ENCODE results near the gene ATP1A2.

GRCh38 chr1:160133990-160134770 lies 18.6 kb downstream of the ATP1A2 start:
- TF ChIP-seq NFYB (CRISPR knock-in tag; conservative IDR thresholded peaks at IDR 0.05; ENCODE audit: low read depth) (no peak), TCF7 (CRISPR knock-in tag; IDR thresholded peaks at IDR 0.05; ENCODE audit: low read depth) (no peak), ZNF219 (CRISPR knock-in tag; IDR thresholded peaks at IDR 0.05; ENCODE audit: borderline replicate concordance) (no peak), ZNF121 (CRISPR knock-in tag; IDR thresholded peaks at IDR 0.05) (no peak), PRRX2 (CRISPR knock-in tag; IDR thresholded peaks at IDR 0.05) (no peak), FOXJ3 (CRISPR knock-in tag; IDR thresholded peaks at IDR 0.05; ENCODE audit: borderline replicate concordance) (no peak), GABPB1 (CRISPR knock-in tag; IDR thresholded peaks at IDR 0.05) (no peak), TEAD4 (CRISPR knock-in tag; IDR thresholded peaks at IDR 0.05) (no peak), NR3C1 (CRISPR knock-in tag; conservative IDR thresholded peaks at IDR 0.05; ENCODE audit: low read depth) (no peak), CREB1 (CRISPR knock-in tag; IDR thresholded peaks at IDR 0.05) (no peak), SMAD4 (CRISPR knock-in tag; IDR thresholded peaks at IDR 0.05) (no peak)
- TF ChIP-seq, protein P1, sequence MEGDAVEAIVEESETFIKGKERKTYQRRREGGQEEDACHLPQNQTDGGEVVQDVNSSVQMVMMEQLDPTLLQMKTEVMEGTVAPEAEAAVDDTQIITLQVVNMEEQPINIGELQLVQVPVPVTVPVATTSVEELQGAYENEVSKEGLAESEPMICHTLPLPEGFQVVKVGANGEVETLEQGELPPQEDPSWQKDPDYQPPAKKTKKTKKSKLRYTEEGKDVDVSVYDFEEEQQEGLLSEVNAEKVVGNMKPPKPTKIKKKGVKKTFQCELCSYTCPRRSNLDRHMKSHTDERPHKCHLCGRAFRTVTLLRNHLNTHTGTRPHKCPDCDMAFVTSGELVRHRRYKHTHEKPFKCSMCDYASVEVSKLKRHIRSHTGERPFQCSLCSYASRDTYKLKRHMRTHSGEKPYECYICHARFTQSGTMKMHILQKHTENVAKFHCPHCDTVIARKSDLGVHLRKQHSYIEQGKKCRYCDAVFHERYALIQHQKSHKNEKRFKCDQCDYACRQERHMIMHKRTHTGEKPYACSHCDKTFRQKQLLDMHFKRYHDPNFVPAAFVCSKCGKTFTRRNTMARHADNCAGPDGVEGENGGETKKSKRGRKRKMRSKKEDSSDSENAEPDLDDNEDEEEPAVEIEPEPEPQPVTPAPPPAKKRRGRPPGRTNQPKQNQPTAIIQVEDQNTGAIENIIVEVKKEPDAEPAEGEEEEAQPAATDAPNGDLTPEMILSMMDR (IDR thresholded peaks at IDR 0.05): no peak
- TF ChIP-seq, protein P2, sequence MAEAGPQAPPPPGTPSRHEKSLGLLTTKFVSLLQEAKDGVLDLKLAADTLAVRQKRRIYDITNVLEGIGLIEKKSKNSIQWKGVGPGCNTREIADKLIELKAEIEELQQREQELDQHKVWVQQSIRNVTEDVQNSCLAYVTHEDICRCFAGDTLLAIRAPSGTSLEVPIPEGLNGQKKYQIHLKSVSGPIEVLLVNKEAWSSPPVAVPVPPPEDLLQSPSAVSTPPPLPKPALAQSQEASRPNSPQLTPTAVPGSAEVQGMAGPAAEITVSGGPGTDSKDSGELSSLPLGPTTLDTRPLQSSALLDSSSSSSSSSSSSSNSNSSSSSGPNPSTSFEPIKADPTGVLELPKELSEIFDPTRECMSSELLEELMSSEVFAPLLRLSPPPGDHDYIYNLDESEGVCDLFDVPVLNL (CRISPR knock-in tag; IDR thresholded peaks at IDR 0.05; ENCODE audit: borderline replicate concordance, low read depth): no peak
- TF ChIP-seq, protein P3, sequence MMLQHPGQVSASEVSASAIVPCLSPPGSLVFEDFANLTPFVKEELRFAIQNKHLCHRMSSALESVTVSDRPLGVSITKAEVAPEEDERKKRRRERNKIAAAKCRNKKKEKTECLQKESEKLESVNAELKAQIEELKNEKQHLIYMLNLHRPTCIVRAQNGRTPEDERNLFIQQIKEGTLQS (CRISPR knock-in tag; conservative IDR thresholded peaks at IDR 0.05): no peak

Data from WTC11 (cell line).